T follicular helper cell (primary cell): ENCODE results near the gene HPRT1.
"Not testable (repeated sequence)": the region's sequence is repeated elsewhere in the genome, so short reads cannot be mapped to it uniquely, and the experiment has no call there.

Experiments used
- DNase-seq: peaks from one replicate; pipeline ENCODE4 v3.0.0-alpha.2; 2020; ENCODE audit warnings: low read depth
- total RNA-seq, 2 experiments: gene quantifications; one replicate each; lab custom pipeline; 2026; lab: John Stamatoyannopoulos, UW

Gene HPRT1
- total RNA-seq = 13.0 to 28.5 reads per million in 2 experiments

GRCh38 chrX:134460005-134460861 lies at the start of gene HPRT1:
HPRT1 (plus strand) TSS chrX:134460165; CDS start chrX:134460312, 147 bp downstream.
- peak; percentile 73 for DNase-seq

- no peak for DNase-seq
Measured at GRCh38 chrX:134416087-134416486, 43.9 kb upstream of the HPRT1 start.

- no peak for DNase-seq
Measured at GRCh38 chrX:134418317-134419113, 41.5 kb upstream of the HPRT1 start.

- DNase-seq = no peak
Measured at GRCh38 chrX:134419784-134420183, 40.2 kb upstream of the HPRT1 start.

GRCh38 chrX:134423606-134424005 lies 36.4 kb upstream of the HPRT1 start:
- no peak for DNase-seq

GRCh38 chrX:134426281-134426680 lies 33.7 kb upstream of the HPRT1 start:
- DNase-seq = no peak

- no peak for DNase-seq
Measured at GRCh38 chrX:134431894-134432293, 28.1 kb upstream of the HPRT1 start.

- no peak for DNase-seq
Measured at GRCh38 chrX:134435894-134436293, 24.1 kb upstream of the HPRT1 start.

- DNase-seq = no peak
Measured at GRCh38 chrX:134443020-134443419, 16.9 kb upstream of the HPRT1 start.

GRCh38 chrX:134443461-134443860 lies 16.5 kb upstream of the HPRT1 start:
- no peak for DNase-seq

- no peak for DNase-seq
Measured at GRCh38 chrX:134444681-134445080, 15.3 kb upstream of the HPRT1 start.

- no peak for DNase-seq
Measured at GRCh38 chrX:134452596-134452995, 7.4 kb upstream of the HPRT1 start.

GRCh38 chrX:134453631-134454030 lies 6.3 kb upstream of the HPRT1 start:
- DNase-seq = no peak

GRCh38 chrX:134454506-134454905 lies 5.5 kb upstream of the HPRT1 start:
- DNase-seq = no peak

- no peak for DNase-seq
Measured at GRCh38 chrX:134457708-134458107, 2.3 kb upstream of the HPRT1 start.

- no peak for DNase-seq
Measured at GRCh38 chrX:134459683-134460004, 321 bp upstream of the HPRT1 start.

- DNase-seq = no peak
Measured at GRCh38 chrX:134460862-134461220, 876 bp downstream of the HPRT1 start.

- no peak for DNase-seq
Measured at GRCh38 chrX:134461437-134461836, 1.5 kb downstream of the HPRT1 start.

GRCh38 chrX:134462927-134463326 lies 3.0 kb downstream of the HPRT1 start:
- no peak for DNase-seq

- DNase-seq = not testable (repeated sequence)
Measured at GRCh38 chrX:134464453-134464852, 4.5 kb downstream of the HPRT1 start.

- no peak for DNase-seq
Measured at GRCh38 chrX:134469486-134469885, 9.5 kb downstream of the HPRT1 start.

GRCh38 chrX:134470013-134470412 lies 10.0 kb downstream of the HPRT1 start:
- DNase-seq = no peak

GRCh38 chrX:134472041-134472440 lies 12.1 kb downstream of the HPRT1 start:
- no peak for DNase-seq
